ENCODE results near the gene CFAP251. TPM values are rescaled to one million over a fixed set of nuclear protein-coding genes. Genes with fewer than 3 reads are reported as not detected.
A peak's percentile ranks its signal among the peaks of the same experiment; 100 is the strongest.

CFAP251 gene
- total and polyA plus RNA-seq, 4 donors: 4.4 to 12.2 (median 8.2) TPM

- Histone ChIP-seq H3K4me1 (ENCODE audit: control insufficient read depth, insufficient read depth, low read length) (no peaks in the 10 kb centered on the region), H3K4me3 (ENCODE audit: low read depth, low read length) (no peak overlapping the region), H3K27me3 (ENCODE audit: control insufficient read depth, insufficient read depth, low read length) (no peaks in the 10 kb centered on the region), H3K9me3 (ENCODE audit: control insufficient read depth, insufficient read depth, low read length) (no peaks in the 10 kb centered on the region), H3K27ac (ENCODE audit: low read depth, low read length) (no peak overlapping the region), H3K36me3 (ENCODE audit: control insufficient read depth, insufficient read depth, low read length) (no peaks in the 10 kb centered on the region)
- no peak for DNase-seq (ENCODE audit: low read depth in 4 of 6, low spot score in 6 of 6)
- 80% methylated on average over 2 of the region's 9 CpGs for WGBS (ENCODE audit: insufficient coverage)
Measured at GRCh38 chr12:121996050-121996944, 77.9 kb downstream of the CFAP251 start.

GRCh38 chr12:121996945-121997612, 78.7 kb downstream of the CFAP251 start:
- Histone ChIP-seq H3K9me3 (ENCODE audit: control insufficient read depth, insufficient read depth, low read length) (no peaks in the 10 kb centered on the region), H3K36me3 (ENCODE audit: control insufficient read depth, insufficient read depth, low read length) (no peaks in the 10 kb centered on the region), H3K27me3 (ENCODE audit: control insufficient read depth, insufficient read depth, low read length) (no peaks in the 10 kb centered on the region), H3K4me3 (ENCODE audit: low read depth, low read length) (no peak overlapping the region), H3K4me1 (ENCODE audit: control insufficient read depth, insufficient read depth, low read length) (no peaks in the 10 kb centered on the region), H3K27ac (ENCODE audit: low read depth, low read length) (no peak overlapping the region)
- DNase-seq (ENCODE audit: low read depth in 4 of 6, low spot score in 6 of 6): no peak
- 85% methylated on average over 11 of the region's 13 CpGs for WGBS (ENCODE audit: insufficient coverage)

- Histone ChIP-seq H3K9me3 (ENCODE audit: control insufficient read depth, insufficient read depth, low read length) (no peaks in the 10 kb centered on the region), H3K27ac (ENCODE audit: low read depth, low read length) (no peak overlapping the region), H3K36me3 (ENCODE audit: control insufficient read depth, insufficient read depth, low read length) (peaks cover 11% of the 10 kb centered on the region), H3K4me1 (ENCODE audit: control insufficient read depth, insufficient read depth, low read length) (peaks cover 7% of the 10 kb centered on the region), H3K27me3 (ENCODE audit: control insufficient read depth, insufficient read depth, low read length) (no peaks in the 10 kb centered on the region), H3K4me3 (ENCODE audit: low read depth, low read length) (no peak overlapping the region)
- DNase-seq (ENCODE audit: low read depth in 4 of 6, low spot score in 6 of 6): peak in 1 of 6 donors; percentile 42
- WGBS (ENCODE audit: insufficient coverage): 54% methylated on average over 13 of the region's 17 CpGs
Measured at GRCh38 chr12:122001466-122002209, 83.2 kb downstream of the CFAP251 start.

- Histone ChIP-seq H3K36me3 (ENCODE audit: control insufficient read depth, insufficient read depth, low read length) (peaks cover 11% of the 10 kb centered on the region), H3K27ac (ENCODE audit: low read depth, low read length) (no peak overlapping the region), H3K9me3 (ENCODE audit: control insufficient read depth, insufficient read depth, low read length) (no peaks in the 10 kb centered on the region), H3K27me3 (ENCODE audit: control insufficient read depth, insufficient read depth, low read length) (no peaks in the 10 kb centered on the region), H3K4me1 (ENCODE audit: control insufficient read depth, insufficient read depth, low read length) (peaks cover 7% of the 10 kb centered on the region), H3K4me3 (ENCODE audit: low read depth, low read length) (no peak overlapping the region)
- WGBS (ENCODE audit: insufficient coverage): 73% methylated on average over 25 of the region's 28 CpGs
- DNase-seq (ENCODE audit: low read depth in 4 of 6, low spot score in 6 of 6): no peak
Measured at GRCh38 chr12:122003651-122004611, 85.5 kb downstream of the CFAP251 start.

- no peak overlapping the region for H3K4me3 ChIP-seq (ENCODE audit: low read depth, low read length)
- no peak for DNase-seq (ENCODE audit: low read depth in 4 of 6, low spot score in 6 of 6)
- H3K27me3 ChIP-seq (ENCODE audit: control insufficient read depth, insufficient read depth, low read length): no peaks in the 10 kb centered on the region
- no peaks in the 10 kb centered on the region for H3K9me3 ChIP-seq (ENCODE audit: control insufficient read depth, insufficient read depth, low read length)
- peaks cover 11% of the 10 kb centered on the region for H3K36me3 ChIP-seq (ENCODE audit: control insufficient read depth, insufficient read depth, low read length)
- 64% methylated on average over 10 of the region's 12 CpGs for WGBS (ENCODE audit: insufficient coverage)
- H3K4me1 ChIP-seq (ENCODE audit: control insufficient read depth, insufficient read depth, low read length): peaks cover 10% of the 10 kb centered on the region
- no peak overlapping the region for H3K27ac ChIP-seq (ENCODE audit: low read depth, low read length)
Measured at GRCh38 chr12:122004633-122005071, 86.3 kb downstream of the CFAP251 start.

- no peak for DNase-seq (ENCODE audit: low read depth in 4 of 6, low spot score in 6 of 6)
Measured at GRCh38 chr12:122005252-122005776, 86.9 kb downstream of the CFAP251 start.

GRCh38 chr12:122006186-122006926, 88.0 kb downstream of the CFAP251 start:
- H3K4me1 ChIP-seq (ENCODE audit: control insufficient read depth, insufficient read depth, low read length): peaks cover 10% of the 10 kb centered on the region
- H3K9me3 ChIP-seq (ENCODE audit: control insufficient read depth, insufficient read depth, low read length): no peaks in the 10 kb centered on the region
- 95% methylated on average over 23 of the region's 24 CpGs for WGBS (ENCODE audit: insufficient coverage)
- H3K4me3 ChIP-seq (ENCODE audit: low read depth, low read length): no peak overlapping the region
- no peak overlapping the region for H3K27ac ChIP-seq (ENCODE audit: low read depth, low read length)
- peaks cover 11% of the 10 kb centered on the region for H3K36me3 ChIP-seq (ENCODE audit: control insufficient read depth, insufficient read depth, low read length)
- no peaks in the 10 kb centered on the region for H3K27me3 ChIP-seq (ENCODE audit: control insufficient read depth, insufficient read depth, low read length)
- no peak for DNase-seq (ENCODE audit: low read depth in 4 of 6, low spot score in 6 of 6)

More at GRCh38 chr12:122005252-122005776, 86.9 kb downstream of the CFAP251 start:
- no peaks in the 10 kb centered on the region for H3K9me3 ChIP-seq (ENCODE audit: control insufficient read depth, insufficient read depth, low read length)
- H3K27me3 ChIP-seq (ENCODE audit: control insufficient read depth, insufficient read depth, low read length): no peaks in the 10 kb centered on the region
- 85% methylated on average over 9 of the region's 11 CpGs for WGBS (ENCODE audit: insufficient coverage)
- H3K27ac ChIP-seq (ENCODE audit: low read depth, low read length): no peak overlapping the region
- no peak overlapping the region for H3K4me3 ChIP-seq (ENCODE audit: low read depth, low read length)
- peaks cover 10% of the 10 kb centered on the region for H3K4me1 ChIP-seq (ENCODE audit: control insufficient read depth, insufficient read depth, low read length)
- peaks cover 11% of the 10 kb centered on the region for H3K36me3 ChIP-seq (ENCODE audit: control insufficient read depth, insufficient read depth, low read length)

- 80% methylated on average over 1 of the region's 9 CpGs for WGBS (ENCODE audit: insufficient coverage)
- no peaks in the 10 kb centered on the region for H3K27me3 ChIP-seq (ENCODE audit: control insufficient read depth, insufficient read depth, low read length)
Measured at GRCh38 chr12:122009741-122010140, 91.3 kb downstream of the CFAP251 start.

More at GRCh38 chr12:122009741-122010140, 91.3 kb downstream of the CFAP251 start:
- peaks cover 3% of the 10 kb centered on the region for H3K4me1 ChIP-seq (ENCODE audit: control insufficient read depth, insufficient read depth, low read length)
- no peak overlapping the region for H3K4me3 ChIP-seq (ENCODE audit: low read depth, low read length)
- H3K36me3 ChIP-seq (ENCODE audit: control insufficient read depth, insufficient read depth, low read length): peaks cover 4% of the 10 kb centered on the region
- H3K27ac ChIP-seq (ENCODE audit: low read depth, low read length): no peak overlapping the region
- DNase-seq (ENCODE audit: low read depth in 4 of 6, low spot score in 6 of 6): no peak
- H3K9me3 ChIP-seq (ENCODE audit: control insufficient read depth, insufficient read depth, low read length): no peaks in the 10 kb centered on the region
